ENCODE results near the gene DPP6.

DNA sequence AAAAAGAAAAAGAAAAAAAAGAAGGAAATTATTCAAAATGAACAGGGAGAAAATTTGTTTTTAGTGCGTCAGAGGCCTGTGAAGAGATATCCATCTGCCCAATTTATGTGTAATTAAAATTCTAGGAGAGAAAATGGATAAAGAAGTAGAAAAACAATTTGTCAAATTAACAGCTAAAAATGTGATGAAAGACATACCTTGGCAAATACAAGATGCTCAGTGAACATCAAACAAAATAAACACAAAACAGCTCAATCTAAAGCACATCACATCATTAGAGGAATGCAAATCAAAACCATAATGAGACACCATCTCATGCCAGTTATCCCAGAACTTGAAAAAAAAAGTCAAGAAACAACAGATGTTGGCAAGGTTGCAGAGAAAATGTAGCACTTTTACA lies 477.9 kb downstream of the DPP6 start:
- TF ChIP-seq, protein P1, sequence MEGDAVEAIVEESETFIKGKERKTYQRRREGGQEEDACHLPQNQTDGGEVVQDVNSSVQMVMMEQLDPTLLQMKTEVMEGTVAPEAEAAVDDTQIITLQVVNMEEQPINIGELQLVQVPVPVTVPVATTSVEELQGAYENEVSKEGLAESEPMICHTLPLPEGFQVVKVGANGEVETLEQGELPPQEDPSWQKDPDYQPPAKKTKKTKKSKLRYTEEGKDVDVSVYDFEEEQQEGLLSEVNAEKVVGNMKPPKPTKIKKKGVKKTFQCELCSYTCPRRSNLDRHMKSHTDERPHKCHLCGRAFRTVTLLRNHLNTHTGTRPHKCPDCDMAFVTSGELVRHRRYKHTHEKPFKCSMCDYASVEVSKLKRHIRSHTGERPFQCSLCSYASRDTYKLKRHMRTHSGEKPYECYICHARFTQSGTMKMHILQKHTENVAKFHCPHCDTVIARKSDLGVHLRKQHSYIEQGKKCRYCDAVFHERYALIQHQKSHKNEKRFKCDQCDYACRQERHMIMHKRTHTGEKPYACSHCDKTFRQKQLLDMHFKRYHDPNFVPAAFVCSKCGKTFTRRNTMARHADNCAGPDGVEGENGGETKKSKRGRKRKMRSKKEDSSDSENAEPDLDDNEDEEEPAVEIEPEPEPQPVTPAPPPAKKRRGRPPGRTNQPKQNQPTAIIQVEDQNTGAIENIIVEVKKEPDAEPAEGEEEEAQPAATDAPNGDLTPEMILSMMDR (IDR thresholded peaks at IDR 0.05): no peak
- TF ChIP-seq POLR2AphosphoS5 (IDR thresholded peaks at IDR 0.05): no peak
